NCI-H82 treated with DMSO at 0.1 percent for 48 hours (cell line): ENCODE data around the gene SMIM32.

ENCODE experiments used
- DNase-seq: peaks from one replicate; lab custom pipeline; 2025; ENCODE audit not compliant: unreplicated experiment; lab: John Stamatoyannopoulos, UW

Gene SMIM32

GRCh38 chr5:136190091-136190720 lies 2.8 kb downstream of the SMIM32 start:
- no peak for DNase-seq

- no peak for DNase-seq
Observed at GRCh38 chr5:136188859-136189258, 4.1 kb downstream of the SMIM32 start.

GRCh38 chr5:136186796-136187195 lies 6.2 kb downstream of the SMIM32 start:
- no peak for DNase-seq

GRCh38 chr5:136185974-136186665 lies 6.8 kb downstream of the SMIM32 start:
- no peak for DNase-seq

DNA sequence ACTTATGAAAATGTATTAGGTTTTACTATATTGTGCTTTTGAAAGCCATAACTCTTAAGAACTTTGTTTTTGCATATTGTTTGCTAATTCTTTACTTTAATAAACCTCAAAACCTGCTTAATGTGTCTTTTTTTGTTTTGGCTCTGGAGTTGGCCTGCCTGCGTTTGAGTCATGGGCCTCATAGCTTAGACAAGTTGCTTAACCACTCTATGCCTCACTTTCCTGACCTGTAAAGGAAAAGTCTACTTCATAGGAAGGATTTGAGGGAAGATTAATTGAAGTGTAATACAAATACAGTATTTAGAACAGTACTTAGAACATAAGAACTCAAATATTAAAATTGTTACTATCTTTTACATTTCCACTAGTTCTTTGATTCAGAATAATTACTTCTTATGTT lies 10.3 kb downstream of the SMIM32 start:
- DNase-seq, result no peak

- no peak for DNase-seq
Observed at GRCh38 chr5:136174021-136174659, 18.8 kb downstream of the SMIM32 start.

GRCh38 chr5:136169218-136169617 lies 23.7 kb downstream of the SMIM32 start:
- peak; percentile 11 for DNase-seq

DNA sequence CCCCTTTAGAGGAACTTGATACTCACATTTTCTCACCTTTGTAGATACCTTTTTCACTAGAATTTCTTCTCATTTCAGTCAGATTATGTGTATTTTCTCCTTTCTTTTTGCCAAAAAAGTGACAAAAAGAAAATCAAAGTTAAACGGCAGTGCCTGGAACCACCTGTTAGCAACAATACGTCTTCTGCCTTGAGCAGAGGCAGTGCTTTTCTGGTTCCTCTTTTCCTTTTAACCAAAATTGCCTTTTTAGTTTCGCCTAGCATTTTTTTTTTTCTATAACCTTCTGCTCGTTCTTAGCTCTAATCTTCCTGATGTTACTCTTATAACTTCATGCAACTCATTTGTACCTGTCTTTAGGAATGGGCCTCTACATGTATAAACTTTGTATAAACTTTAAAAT lies 26.1 kb downstream of the SMIM32 start:
- DNase-seq, result no peak

DNA sequence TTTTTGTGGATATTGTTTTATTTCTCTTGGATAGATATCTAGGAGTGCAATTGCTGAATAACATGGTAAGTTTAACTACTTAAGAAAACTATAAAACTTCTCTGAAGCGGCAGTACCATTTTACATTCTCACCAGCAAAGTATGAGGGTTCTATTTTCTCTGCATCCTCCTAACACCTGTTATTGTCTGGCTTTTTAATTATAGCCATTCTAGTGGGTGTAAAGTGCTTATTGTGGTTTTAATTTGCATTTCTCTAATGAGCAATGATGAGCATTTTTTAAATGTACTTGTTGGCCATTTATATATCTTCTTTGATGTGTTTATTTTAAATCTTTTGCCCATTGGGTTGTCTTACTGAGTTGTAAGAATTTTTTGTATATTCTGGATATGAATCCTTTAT lies 28.7 kb downstream of the SMIM32 start:
- DNase-seq, result no peak

DNA sequence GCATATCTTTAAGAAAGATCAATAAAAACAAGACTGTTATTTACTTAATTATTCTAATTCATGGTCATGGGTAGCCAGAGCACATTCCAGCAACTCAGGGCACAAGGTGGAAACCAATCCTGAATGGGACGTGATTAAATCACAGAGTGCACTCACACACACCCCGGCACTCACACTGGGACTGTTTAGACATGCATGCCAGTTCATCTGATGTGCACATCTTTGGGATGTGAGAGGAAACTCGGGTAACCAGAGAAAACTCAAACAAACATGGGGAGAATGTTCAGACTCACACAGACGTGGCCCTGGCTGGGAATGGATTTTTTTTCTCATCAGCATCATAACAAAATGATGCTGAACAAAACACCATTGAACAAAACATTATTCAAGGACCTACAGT lies 31.0 kb downstream of the SMIM32 start:
- no peak for DNase-seq

DNA sequence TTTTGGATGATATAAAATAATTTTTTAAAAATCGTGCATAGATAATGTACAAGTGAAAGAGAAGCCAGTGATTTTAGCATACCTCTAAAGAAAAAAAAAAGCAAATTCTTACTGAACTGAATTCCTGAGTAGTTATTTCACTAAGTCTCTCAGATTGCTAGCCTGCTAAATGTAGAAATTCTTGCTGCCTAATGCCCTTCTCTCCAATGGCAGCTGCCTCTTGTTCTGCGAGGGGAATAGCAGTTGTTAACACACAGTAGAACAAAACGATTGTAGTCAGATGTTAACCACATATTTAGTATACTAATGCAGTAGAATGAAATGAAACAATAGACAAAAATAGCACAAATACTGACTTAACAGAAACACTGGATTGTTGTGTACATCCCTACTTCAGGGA lies 33.5 kb downstream of the SMIM32 start:
- no peak for DNase-seq

GRCh38 chr5:136157514-136157913 lies 35.4 kb downstream of the SMIM32 start:
- no peak for DNase-seq

- DNase-seq, result no peak
Observed at GRCh38 chr5:136155761-136156160, 37.2 kb downstream of the SMIM32 start.

- DNase-seq, result no peak
Observed at GRCh38 chr5:136155078-136155477, 37.9 kb downstream of the SMIM32 start.

DNA sequence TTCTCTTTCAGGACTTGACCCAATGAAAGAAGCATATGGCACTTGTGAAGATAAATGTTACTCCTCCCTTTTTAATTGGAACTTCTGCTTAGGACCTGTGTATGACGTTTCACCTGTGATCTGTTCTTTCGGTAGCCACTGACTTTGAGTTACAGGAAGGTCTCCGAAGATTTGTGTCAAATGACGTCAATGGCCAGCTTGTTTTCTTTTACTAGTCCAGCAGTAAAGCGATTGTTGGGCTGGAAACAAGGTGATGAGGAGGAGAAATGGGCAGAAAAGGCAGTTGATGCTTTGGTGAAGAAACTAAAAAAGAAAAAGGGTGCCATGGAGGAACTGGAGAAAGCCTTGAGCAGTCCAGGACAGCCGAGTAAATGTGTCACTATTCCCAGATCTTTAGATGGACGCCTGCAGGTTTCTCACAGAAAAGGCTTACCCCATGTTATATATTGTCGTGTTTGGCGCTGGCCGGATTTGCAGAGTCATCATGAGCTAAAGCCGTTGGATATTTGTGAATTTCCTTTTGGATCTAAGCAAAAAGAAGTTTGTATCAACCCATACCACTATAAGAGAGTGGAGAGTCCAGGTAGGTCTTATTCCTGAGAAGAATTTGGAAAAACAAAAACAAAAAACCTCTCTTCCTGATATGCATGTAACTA lies 39.3 kb downstream of the SMIM32 start:
- DNase-seq, result no peak

GRCh38 chr5:136149891-136150290 lies 43.1 kb downstream of the SMIM32 start:
- no peak for DNase-seq

DNA sequence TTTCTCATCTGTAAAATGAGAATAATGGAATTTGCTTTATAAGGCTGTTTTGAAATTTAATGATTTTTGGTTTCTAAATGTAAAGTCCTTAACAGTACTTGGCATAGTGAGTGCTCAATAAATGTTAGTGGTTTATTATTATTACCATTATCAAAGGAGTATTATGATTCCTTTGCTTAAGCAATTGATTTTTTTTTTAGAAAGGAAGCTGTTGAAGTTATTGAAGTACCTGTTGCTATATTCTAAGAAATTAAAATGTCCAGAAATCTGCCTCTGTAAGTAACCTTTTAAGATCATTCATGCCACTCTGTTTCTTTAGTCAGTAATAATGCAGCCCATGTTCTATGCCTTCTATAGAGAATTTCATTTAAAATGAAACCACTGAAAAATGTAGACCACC lies 45.3 kb downstream of the SMIM32 start:
- DNase-seq, result no peak

- DNase-seq, result no peak
Observed at GRCh38 chr5:136146201-136146600, 46.8 kb downstream of the SMIM32 start.

DNA sequence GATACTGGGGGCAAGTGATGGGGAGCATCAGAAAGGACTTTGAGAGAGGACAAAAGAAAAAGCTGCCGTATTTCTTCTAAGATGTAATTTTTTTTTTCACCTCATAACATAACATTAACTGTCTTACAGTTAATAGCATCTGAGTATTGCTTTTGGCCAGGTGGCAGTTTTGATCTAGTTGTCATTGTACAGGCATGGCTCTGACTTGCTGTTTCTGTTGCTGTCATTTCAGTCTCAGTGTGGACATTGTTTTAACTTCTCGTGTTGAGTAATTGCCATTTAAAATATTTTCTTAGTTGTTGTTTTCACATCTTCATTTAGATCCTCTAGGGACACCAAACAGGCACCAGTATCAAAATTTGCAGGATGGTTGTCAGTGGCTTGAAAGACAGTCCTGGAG lies 47.9 kb downstream of the SMIM32 start:
- DNase-seq, result no peak

GRCh38 chr5:136143763-136144162 lies 49.2 kb downstream of the SMIM32 start:
- no peak for DNase-seq

GRCh38 chr5:136143312-136143711 lies 49.6 kb downstream of the SMIM32 start:
- no peak for DNase-seq

DNA sequence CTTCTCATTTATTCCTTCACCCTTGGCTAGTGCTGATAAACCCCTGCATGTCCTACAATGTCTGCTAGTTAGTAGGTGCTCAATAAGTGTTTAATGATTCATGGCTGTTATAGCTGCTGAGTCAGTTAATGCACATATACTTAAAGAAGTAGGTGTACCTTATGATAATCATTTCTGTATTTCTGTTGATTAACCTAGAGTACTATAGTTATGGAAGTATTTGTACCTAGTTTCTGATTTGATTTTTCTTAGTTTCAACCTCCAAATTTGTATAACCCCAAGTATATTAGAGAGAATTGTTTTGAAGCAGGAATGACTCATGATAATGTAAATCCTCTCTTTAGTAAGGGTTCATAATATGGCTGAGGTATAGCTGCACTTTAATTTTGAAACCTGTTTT lies 51.4 kb downstream of the SMIM32 start:
- DNase-seq, result no peak
